SK-N-SH (cell line): ENCODE results near the gene MS4A18.
"Not testable (repeated sequence)": the region's sequence is repeated elsewhere in the genome, so short reads cannot be mapped to it uniquely, and the experiment has no call there.

Experiments
- CTCF ChIP-seq: fragments of 200-600 bp; sonication (generic); IDR thresholded peaks from 2 replicates; pipeline ENCODE4 v1.6.1; 2017; ENCODE audit warnings: antibody characterized with exemption, mild to moderate bottlenecking, moderate library complexity
- EP300 ChIP-seq, 2 experiments: IDR thresholded peaks; 2 replicates each; pipeline versions ENCODE4 v1.4.0 to v1.6.1; 2012; ENCODE audit warnings: borderline replicate concordance in 1 of 2, low read depth in 1 of 2, low read length in 1 of 2
- USF2 ChIP-seq: fragments of 150-350 bp; IDR thresholded peaks from 2 replicates; pipeline ENCODE4 v1.6.1; 2017; ENCODE audit warnings: antibody characterized with exemption, low read length, low read depth, borderline replicate concordance

- not testable (repeated sequence) for TF ChIP-seq CTCF; EP300 (IDR thresholded peaks at IDR 0.05; ENCODE audit: borderline replicate concordance in 1 of 2, low read depth in 1 of 2, low read length in 1 of 2); USF2
These were observed 35.1 kb downstream of the MS4A18 start for GRCh38 chr11:60759438-60760225.
